ENCODE results near the gene LENG1.

- TF ChIP-seq EZH2 (IDR thresholded peaks at IDR 0.05; ENCODE audit: insufficient read depth, poor library complexity, severe bottlenecking), result no peak
- no peak for TF ChIP-seq EZH2phosphoT487 (IDR thresholded peaks at IDR 0.05; ENCODE audit: insufficient read depth, low read depth)
These were observed 4.7 kb downstream of the LENG1 start for GRCh38 chr19:54154603-54155345.

Data from GM23248 (cell line).